Progenitor cell of endocrine pancreas (in vitro differentiated cells): ENCODE results near the gene MARCO. TPM values are rescaled to one million over a fixed set of nuclear protein-coding genes. Genes with fewer than 3 reads are reported as not detected.
A peak's percentile ranks its signal among the peaks of the same experiment; 100 is the strongest.
"Not testable (repeated sequence)": the region's sequence is repeated elsewhere in the genome, so short reads cannot be mapped to it uniquely, and the experiment has no call there.

Experiments used
- DNase-seq: peaks from one replicate; pipeline ENCODE4 v3.0.0; 2021; ENCODE audit warnings: low spot score; ENCODE audit not compliant: unreplicated experiment
- H3K27ac Mint-ChIP-seq: 2 replicates; pipeline ENCODE4 v1.8.0; 2021; ENCODE audit warnings: mild to moderate bottlenecking, moderate library complexity, mixed read lengths
- H3K27me3 Mint-ChIP-seq: 2 replicates; pipeline ENCODE4 v1.8.0; 2021; ENCODE audit warnings: mixed read lengths
- H3K36me3 Mint-ChIP-seq: 2 replicates; pipeline ENCODE4 v1.8.0; 2022; ENCODE audit warnings: mixed read lengths; ENCODE audit not compliant: insufficient read depth
- H3K4me1 Mint-ChIP-seq: 2 replicates; pipeline ENCODE4 v1.8.0; 2021; ENCODE audit warnings: low read depth, mixed read lengths
- H3K4me3 Mint-ChIP-seq: 2 replicates; pipeline ENCODE4 v1.8.0; 2021; ENCODE audit warnings: low read depth, mild to moderate bottlenecking, moderate library complexity, mixed read lengths
- H3K9me3 Mint-ChIP-seq: 2 replicates; pipeline ENCODE4 v1.8.0; 2021; ENCODE audit warnings: low read depth, mixed read lengths
- CTCF ChIP-seq: fragments of 200-600 bp; sonication (generic); IDR thresholded peaks from one replicate; pipeline ENCODE4 v1.5.0; 2021; ENCODE audit warnings: antibody characterized with exemption, mild to moderate bottlenecking; ENCODE audit not compliant: unreplicated experiment
- total RNA-seq: library from RNA; stranded (reverse); gene quantifications from 2 replicates; pipeline ENCODE4 v1.2.1, GENCODE V29; 2021

The MARCO gene
- total RNA-seq, 1 donor from 2014 or later = not detected

DNA sequence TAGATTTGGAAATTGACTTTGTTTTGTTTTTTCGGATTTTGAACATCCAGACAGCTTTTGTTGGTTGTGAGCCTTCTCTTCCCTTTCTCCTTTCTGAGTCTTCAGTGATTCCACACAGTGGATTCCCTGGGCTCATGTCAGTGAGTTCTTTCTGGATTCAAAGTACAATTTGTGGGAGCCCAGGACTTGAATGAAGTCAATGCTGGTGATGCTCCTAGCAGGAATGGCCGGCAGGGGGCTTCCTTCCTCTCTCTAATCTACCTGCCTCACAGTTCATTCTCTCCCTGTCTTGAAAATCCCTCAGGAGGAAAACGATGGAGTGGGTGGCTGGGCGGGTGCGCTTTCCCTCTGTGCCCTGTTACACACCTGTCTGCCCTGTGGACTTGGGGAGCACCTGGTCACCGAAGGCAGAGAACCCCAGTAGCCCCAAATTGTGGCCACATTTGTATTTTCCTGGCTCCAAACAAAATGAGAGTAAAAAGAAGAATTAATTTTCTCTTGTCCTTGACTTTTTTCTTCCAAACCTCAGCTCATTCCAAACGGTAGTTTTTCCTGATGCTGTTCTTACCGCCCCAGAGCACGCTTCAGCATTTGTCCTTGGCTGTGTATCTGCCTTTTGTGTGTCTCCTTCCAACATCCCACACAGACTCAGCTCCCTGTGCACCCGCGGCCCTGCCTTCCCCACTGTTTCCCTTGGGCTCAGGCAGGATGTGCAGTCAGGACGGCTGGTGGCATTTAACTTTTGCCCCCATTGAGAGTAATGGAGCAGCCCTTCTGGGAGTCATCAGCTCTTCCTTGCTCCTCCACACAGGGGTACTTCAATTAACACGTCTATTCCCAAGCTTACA lies 86.6 kb downstream of the MARCO start:
- Mint-ChIP-seq H3K4me3 (no peak overlapping the region), H3K27me3 (peaks cover 32% of the 10 kb centered on the region), H3K27ac (no peak overlapping the region), H3K36me3 (no peaks in the 10 kb centered on the region), H3K4me1 (no peaks in the 10 kb centered on the region), H3K9me3 (peaks cover 6% of the 10 kb centered on the region)
- DNase-seq = peak; percentile 33
- TF ChIP-seq CTCF = peak; percentile 67

DNA sequence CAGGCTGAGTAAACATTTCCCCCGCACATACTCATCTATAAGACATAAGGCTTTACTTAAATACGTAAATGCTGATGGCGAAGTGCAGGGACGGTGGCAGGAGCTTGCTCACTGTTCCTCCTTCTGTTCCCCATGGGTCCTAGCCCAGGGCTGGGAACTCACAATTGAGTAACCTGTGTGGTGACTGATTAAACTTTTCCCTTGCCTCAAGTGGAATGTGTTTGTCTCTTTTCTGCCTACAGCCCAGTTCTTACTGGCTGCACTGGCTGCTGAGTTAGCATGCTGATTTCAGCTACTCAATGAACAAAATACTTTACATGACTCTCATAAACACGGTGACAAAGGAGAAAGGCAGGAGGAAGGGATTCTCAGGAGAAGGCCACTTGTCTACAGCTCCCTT lies 87.3 kb downstream of the MARCO start:
- Mint-ChIP-seq H3K27me3 (peaks cover 32% of the 10 kb centered on the region), H3K9me3 (peaks cover 7% of the 10 kb centered on the region), H3K4me1 (no peaks in the 10 kb centered on the region), H3K27ac (no peak overlapping the region), H3K36me3 (no peaks in the 10 kb centered on the region), H3K4me3 (no peak overlapping the region)
- no peak for TF ChIP-seq CTCF
- no peak for DNase-seq

DNA sequence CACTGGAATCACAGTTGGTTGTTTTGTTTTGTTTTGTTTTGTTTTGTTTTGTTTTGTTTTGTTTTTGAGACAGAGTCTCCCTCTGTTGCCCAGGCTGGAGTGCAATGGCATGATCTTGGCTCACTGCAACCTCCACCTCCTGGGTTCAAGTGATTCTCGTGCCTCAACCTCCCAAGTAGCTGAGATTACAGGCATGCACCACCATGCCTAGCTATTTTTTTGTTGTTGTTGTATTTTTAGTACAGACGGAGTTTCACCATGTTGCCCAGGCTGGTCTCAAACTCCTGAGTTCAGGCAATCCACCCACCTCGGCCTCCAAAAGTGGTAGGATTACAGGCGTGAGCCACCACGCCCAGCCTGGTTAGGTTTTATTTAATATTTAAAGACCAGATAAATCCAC lies 95.9 kb downstream of the MARCO start:
- not testable (repeated sequence) for H3K27ac Mint-ChIP-seq, H3K4me3 Mint-ChIP-seq, H3K36me3 Mint-ChIP-seq, H3K4me1 Mint-ChIP-seq, H3K27me3 Mint-ChIP-seq, DNase-seq
- H3K9me3 Mint-ChIP-seq = peaks cover 13% of the 10 kb centered on the region

DNA sequence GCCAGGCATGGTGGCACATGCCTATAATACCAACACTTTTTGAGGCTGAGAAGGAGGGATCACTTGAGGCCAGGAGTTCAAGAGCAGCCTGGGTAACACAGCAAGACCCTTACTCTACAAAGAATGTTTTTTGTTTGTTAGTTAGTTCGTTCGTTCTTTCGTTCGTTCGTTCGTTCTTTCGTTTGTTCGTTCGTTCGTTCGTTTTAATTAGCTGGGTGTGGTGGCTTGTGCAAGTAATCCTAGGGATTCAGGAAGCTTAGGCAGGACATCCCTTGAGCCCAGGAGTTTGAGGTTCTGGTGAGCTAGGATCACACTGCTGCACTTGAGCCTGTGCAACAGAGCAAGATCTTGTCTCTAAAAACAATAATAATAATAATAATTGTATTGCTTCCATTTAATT lies 98.7 kb downstream of the MARCO start:
- TF ChIP-seq CTCF = no peak
- Mint-ChIP-seq H3K4me1 (no peaks in the 10 kb centered on the region), H3K36me3 (no peaks in the 10 kb centered on the region), H3K4me3 (no peak overlapping the region), H3K27me3 (peaks cover 4% of the 10 kb centered on the region), H3K9me3 (peaks cover 6% of the 10 kb centered on the region), H3K27ac (no peak overlapping the region)
- no peak for DNase-seq

Other genes with a start within 250 kb of the MARCO start
- gene EN1, start 94.5 kb upstream of the MARCO start, total RNA-seq = 0.12 and 0.42 TPM in 2 replicates
- 0.14 and 0.24 TPM in 2 replicates for gene C1QL2, start 216.6 kb downstream of the MARCO start, total RNA-seq